ENCODE data around the gene TMEM145.

DNA sequence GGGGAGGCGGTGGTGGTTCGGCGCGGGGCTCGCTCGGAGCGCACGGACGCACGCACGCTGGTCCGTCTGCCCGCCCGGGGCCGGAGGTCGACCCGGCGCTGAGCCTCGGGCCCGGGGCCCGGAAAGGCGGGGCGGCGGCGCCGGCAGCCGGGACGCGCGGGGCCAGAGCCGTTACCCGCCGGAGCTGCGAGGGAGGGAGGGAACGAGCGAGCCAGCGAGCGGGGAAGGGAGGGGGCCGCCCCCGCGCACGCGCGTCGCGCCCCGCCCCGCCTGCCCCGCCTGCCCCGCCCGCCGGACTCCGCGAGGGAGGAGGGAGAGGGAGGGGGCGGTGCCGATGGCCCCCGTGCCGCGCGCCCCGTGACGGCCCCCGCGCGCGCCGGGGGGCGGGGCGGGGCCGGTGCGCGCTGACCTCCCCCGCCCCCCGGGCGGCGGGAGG lies 29.0 kb upstream of the TMEM145 start:
- TF ChIP-seq, protein P1, sequence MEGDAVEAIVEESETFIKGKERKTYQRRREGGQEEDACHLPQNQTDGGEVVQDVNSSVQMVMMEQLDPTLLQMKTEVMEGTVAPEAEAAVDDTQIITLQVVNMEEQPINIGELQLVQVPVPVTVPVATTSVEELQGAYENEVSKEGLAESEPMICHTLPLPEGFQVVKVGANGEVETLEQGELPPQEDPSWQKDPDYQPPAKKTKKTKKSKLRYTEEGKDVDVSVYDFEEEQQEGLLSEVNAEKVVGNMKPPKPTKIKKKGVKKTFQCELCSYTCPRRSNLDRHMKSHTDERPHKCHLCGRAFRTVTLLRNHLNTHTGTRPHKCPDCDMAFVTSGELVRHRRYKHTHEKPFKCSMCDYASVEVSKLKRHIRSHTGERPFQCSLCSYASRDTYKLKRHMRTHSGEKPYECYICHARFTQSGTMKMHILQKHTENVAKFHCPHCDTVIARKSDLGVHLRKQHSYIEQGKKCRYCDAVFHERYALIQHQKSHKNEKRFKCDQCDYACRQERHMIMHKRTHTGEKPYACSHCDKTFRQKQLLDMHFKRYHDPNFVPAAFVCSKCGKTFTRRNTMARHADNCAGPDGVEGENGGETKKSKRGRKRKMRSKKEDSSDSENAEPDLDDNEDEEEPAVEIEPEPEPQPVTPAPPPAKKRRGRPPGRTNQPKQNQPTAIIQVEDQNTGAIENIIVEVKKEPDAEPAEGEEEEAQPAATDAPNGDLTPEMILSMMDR (IDR thresholded peaks at IDR 0.05 in 4 of 5, conservative IDR thresholded peaks at IDR 0.05 in 1 of 5) = no peak
- TF ChIP-seq POLR2A (IDR thresholded peaks at IDR 0.05) = peak; percentile 77 to 83
